HCT116 (cell line): Measurements from ENCODE around the gene FLT3LG. TPM values are rescaled to one million over a fixed set of nuclear protein-coding genes. Genes with fewer than 3 reads are reported as not detected.
A peak's percentile ranks its signal among the peaks of the same experiment; 100 is the strongest.

Source experiments
- ATAC-seq: fragments of 200-7000 bp; cut with Tn5 transposase; 2 replicates; pipeline ENCODE4 v1.9.1; 2020; ENCODE audit warnings: mild to moderate bottlenecking, moderate library complexity
- BruUV-seq: library from RNA; stranded (reverse); fragments of 400-500 nt; replicated peaks from 2 replicates; lab custom pipeline; 2021; lab: Mats Ljungman, UMichigan
- CTCF ChIA-PET: fragments of 300-600 bp; sonication (Branson Sonifier 250); formaldehyde crosslinking; loops from one replicate; lab custom pipeline; 2021; ENCODE audit warnings: antibody characterized with exemption; lab: Charles Lee
- POLR2A ChIA-PET: fragments of 300-600, 350-600 bp; sonication (Branson Sonifier 250); formaldehyde crosslinking; loops from one replicate; lab custom pipeline; 2021; ENCODE audit warnings: antibody characterized with exemption; lab: Charles Lee
- RAD21 ChIA-PET, 2 experiments: fragments of 300-600 bp; sonication (Branson Sonifier 250); formaldehyde crosslinking; loops; one replicate each; lab custom pipeline; 2023; ENCODE audit warnings: low total read pairs in 2 of 2; ENCODE audit not compliant: uncharacterized antibody in 2 of 2, unreplicated experiment in 2 of 2, low non-redundant PET in 1 of 2; lab: Charles Lee
- DNase-seq: peaks from one replicate; pipeline ENCODE4 v3.0.0-alpha.2; 2010; ENCODE audit warnings: low read depth, low spot score
- H2AFZ ChIP-seq: fragments of 200-600 bp; shearing (Covaris generic), sonication (generic); 2 replicates; pipeline ENCODE4 v1.6.1; 2017; ENCODE audit warnings: low read depth, mixed run types, mixed read lengths, antibody characterized with exemption, low read length; ENCODE audit not compliant: poor library complexity, severe bottlenecking
- H3K27ac ChIP-seq: 2 replicates; pipeline ENCODE4 v1.5.1; 2012; ENCODE audit warnings: low read depth, low read length
- H3K27me3 ChIP-seq: fragments of 200-600 bp; sonication (generic); 2 replicates; pipeline ENCODE4 v1.6.1; 2016; ENCODE audit warnings: mixed run types, low read length, mixed read lengths; ENCODE audit not compliant: insufficient read depth
- H3K36me3 ChIP-seq, 2 experiments: fragments of 200-500 bp in 1 of 2; fragments of 200-600 bp in 1 of 2; sonication (Bioruptor generic) in 1 of 2; sonication (generic) in 1 of 2; 2 replicates each; pipeline versions ENCODE4 v1.5.1 to v1.6.1; 2014 to 2016; ENCODE audit warnings: low read length in 2 of 2, inconsistent platforms in 1 of 2, mixed read lengths in 1 of 2, mixed run types in 1 of 2; ENCODE audit not compliant: insufficient read depth in 2 of 2, control insufficient read depth in 1 of 2
- H3K4me1 ChIP-seq, 2 experiments: fragments of 200-600 bp in 1 of 2; sonication (generic) in 1 of 2; 2 replicates each; pipeline versions ENCODE4 v1.5.1 to v1.6.1; 2012 to 2017; ENCODE audit warnings: low read length in 2 of 2, inconsistent platforms in 1 of 2, mild to moderate bottlenecking in 1 of 2, mixed read lengths in 1 of 2, mixed run types in 1 of 2, moderate library complexity in 1 of 2; ENCODE audit not compliant: insufficient read depth in 2 of 2, control insufficient read depth in 1 of 2
- H3K4me2 ChIP-seq: fragments of 200-600 bp; sonication (generic); 2 replicates; pipeline ENCODE4 v1.6.1; 2017; ENCODE audit warnings: mixed run types, low read length, mixed read lengths
- H3K4me3 ChIP-seq, 2 experiments: fragments of 200-600 bp in 1 of 2; sonication (generic) in 1 of 2; replicated peaks in 1 of 2; 2 replicates each; pipeline ENCODE4 v1.5.1; 2011 to 2016; ENCODE audit warnings: low read length in 2 of 2, control low read depth in 1 of 2, low read depth in 1 of 2, mild to moderate bottlenecking in 1 of 2, mixed read lengths in 1 of 2, mixed run types in 1 of 2
- H3K79me2 ChIP-seq: fragments of 200-600 bp; sonication (generic); 2 replicates; pipeline ENCODE4 v1.6.1; 2017; ENCODE audit warnings: mild to moderate bottlenecking, mixed run types, low read length, moderate library complexity, mixed read lengths; ENCODE audit not compliant: insufficient read depth
- H3K9ac ChIP-seq: fragments of 200-600 bp; sonication (generic); 2 replicates; pipeline ENCODE4 v1.6.1; 2016; ENCODE audit warnings: low read length, mixed read lengths
- H3K9me2 ChIP-seq: fragments of 200-600 bp; sonication (generic), shearing (Covaris generic); 2 replicates; pipeline ENCODE4 v1.6.1; 2017; ENCODE audit warnings: mixed run types, mild to moderate bottlenecking, moderate library complexity; ENCODE audit not compliant: insufficient read depth
- H3K9me3 ChIP-seq, 2 experiments: fragments of 200-500 bp in 1 of 2; fragments of 200-600 bp in 1 of 2; sonication (Bioruptor generic) in 1 of 2; sonication (generic) in 1 of 2; 2 replicates each; pipeline ENCODE4 v1.6.1; 2014 to 2017; ENCODE audit warnings: low read length in 2 of 2, mixed read lengths in 2 of 2, inconsistent platforms in 1 of 2, low read depth in 1 of 2, mild to moderate bottlenecking in 1 of 2, mixed run types in 1 of 2, moderate library complexity in 1 of 2; ENCODE audit not compliant: control insufficient read depth in 1 of 2, insufficient read depth in 1 of 2
- H4K20me1 ChIP-seq: fragments of 200-600 bp; sonication (generic), shearing (Covaris generic); 2 replicates; pipeline ENCODE4 v1.6.1; 2017; ENCODE audit warnings: mixed run types, mild to moderate bottlenecking, moderate library complexity; ENCODE audit not compliant: insufficient read depth
- CTCF ChIP-seq, 3 experiments: fragments of 200-600 bp in 1 of 3; sonication (generic) in 1 of 3; IDR thresholded peaks in 2 of 3; conservative IDR thresholded peaks in 1 of 3; 2 replicates each; pipeline ENCODE4 v1.5.1; 2012 to 2017; ENCODE audit warnings: low read depth in 2 of 3, low read length in 2 of 3, antibody characterized with exemption in 1 of 3, borderline replicate concordance in 1 of 3, control low read depth in 1 of 3, mild to moderate bottlenecking in 1 of 3, mixed read lengths in 1 of 3, mixed run types in 1 of 3, moderate library complexity in 1 of 3; ENCODE audit not compliant: insufficient read depth in 1 of 3
- EGR1 ChIP-seq: IDR thresholded peaks from 2 replicates; pipeline ENCODE4 v1.6.1; 2012; ENCODE audit warnings: low read depth
- FOSL1 ChIP-seq: IDR thresholded peaks from 2 replicates; pipeline ENCODE4 v1.6.1; 2012; ENCODE audit warnings: low read depth
- JUND ChIP-seq: IDR thresholded peaks from 2 replicates; pipeline ENCODE4 v1.6.1; 2012
- MAX ChIP-seq: IDR thresholded peaks from 2 replicates; pipeline ENCODE4 v1.6.1; 2012
- POLR2A ChIP-seq: IDR thresholded peaks from 2 replicates; pipeline ENCODE4 v1.7.0; 2011; ENCODE audit warnings: borderline replicate concordance; ENCODE audit not compliant: insufficient read depth, insufficient read length; ENCODE audit errors: extremely low read depth
- POLR2AphosphoS5 ChIP-seq: IDR thresholded peaks from 2 replicates; pipeline ENCODE4 v1.6.1; 2011; ENCODE audit warnings: mild to moderate bottlenecking, low read depth, low read length, moderate library complexity
- SIN3A ChIP-seq: IDR thresholded peaks from 2 replicates; pipeline ENCODE4 v1.6.1; 2012; ENCODE audit warnings: low read depth
- SP1 ChIP-seq: IDR thresholded peaks from 2 replicates; pipeline ENCODE4 v1.6.1; 2012; ENCODE audit warnings: low read depth
- TCF7L2 ChIP-seq: IDR thresholded peaks from 2 replicates; pipeline ENCODE4 v1.7.0; 2011; ENCODE audit warnings: borderline replicate concordance, inconsistent platforms; ENCODE audit not compliant: insufficient read depth, insufficient read length; ENCODE audit errors: extremely low read depth
- YY1 ChIP-seq: IDR thresholded peaks from 2 replicates; pipeline ENCODE4 v1.6.1; 2011; ENCODE audit warnings: low read length, low read depth, moderate library complexity, mild to moderate bottlenecking; ENCODE audit not compliant: insufficient replicate concordance; ENCODE audit errors: extremely low read depth
- ZBTB33 ChIP-seq: IDR thresholded peaks from 2 replicates; pipeline ENCODE4 v1.6.1; 2011; ENCODE audit warnings: mild to moderate bottlenecking, low read length, moderate library complexity; ENCODE audit not compliant: insufficient replicate concordance; ENCODE audit errors: extremely low read depth
- ZFX ChIP-seq: fragments of 450-650 bp; IDR thresholded peaks from 2 replicates; pipeline ENCODE4 v1.6.1; 2017
- intact Hi-C: fragments of 100-400 bp; cut with micrococcal nuclease; formaldehyde crosslinking; loops from 2 replicates; pipeline ENCODE4 v1.10.0; 2022
- total RNA-seq: library from RNA; stranded (reverse); gene quantifications from one replicate; pipeline ENCODE4 v1.2.1, GENCODE V29; 2021; ENCODE audit not compliant: unreplicated experiment

Gene FLT3LG
- total RNA-seq, 1 experiment from 2014 or later = 3.8 TPM

GRCh38 chr19:49487277-49488045 lies 13.4 kb downstream of the FLT3LG start, which contains the start of gene RPL13A:
Gene RPL13A, plus strand, starts transcription at chr19:49487608. Its CDS starts 22 bp downstream, at chr19:49487630.
- DNase-seq (peak; percentile 99), ATAC-seq (peak; percentile 88)
- intact Hi-C loops = no loop called here
- Histone ChIP-seq H3K4me1 (peaks cover 7 to 39% of the 10 kb centered on the region in 2 experiments; a peak in 3 of 4 replicates), H3K4me2 (peak within 1 kb of the TSS; percentile 85), H3K27ac (peak within 1 kb of the TSS; percentile 86), H2AFZ (no peak within 1 kb of the TSS), H3K9ac (peak within 1 kb of the TSS; percentile 100), H3K79me2 (peaks cover 43% of the 10 kb centered on the region), H3K36me3 (peaks cover 21 to 47% of the 10 kb centered on the region in 2 experiments), H3K4me3 (peak within 1 kb of the TSS; percentile 99 to 100), H3K27me3 (no peaks in the 10 kb centered on the region), H3K9me3 (no peaks in the 10 kb centered on the region), H4K20me1 (peaks cover 19% of the 10 kb centered on the region; the same call in 1 of the 2 replicates), H3K9me2 (no peaks in the 10 kb centered on the region)
- RAD21 ChIA-PET = no interaction called here
- TF ChIP-seq MAX (peak; percentile 83), TCF7L2 (peak; percentile 92), ZBTB33 (peak; percentile 52), FOSL1 (no peak), YY1 (peak; percentile 99), CTCF (IDR thresholded peaks at IDR 0.05 in 2 of 3, conservative IDR thresholded peaks at IDR 0.05 in 1 of 3; ENCODE audit: borderline replicate concordance in 1 of 3, insufficient read depth in 1 of 3, low read depth in 2 of 3, low read length in 2 of 3) (no peak), EGR1 (peak; percentile 95), POLR2A (peak; percentile 98), POLR2AphosphoS5 (peak; percentile 99), SP1 (peak; percentile 97), ZFX (peak; percentile 78; the same call in 1 of the 2 replicates), JUND (no peak; the same call in none of the 2 replicates), SIN3A (peak; percentile 95)
- CTCF ChIA-PET = no interaction called here
- TSS peak; percentile 66 for BruUV-seq
- POLR2A ChIA-PET = interaction anchor here (2.1 kb wide), 2 partner anchors 11 to 35 kb away, joined by 5 to 8 read pairs; partner anchors contain the start of gene PIH1D1
